PC-3 (cell line): ENCODE measurements around the gene ADGRG1. TPM values are rescaled to one million over a fixed set of nuclear protein-coding genes. Genes with fewer than 3 reads are reported as not detected.

ENCODE experiments used
- ATAC-seq: fragments of 200-7000 bp; cut with Tn5 transposase; 2 replicates; pipeline ENCODE4 v1.9.1; 2020; ENCODE audit warnings: mild to moderate bottlenecking, moderate library complexity
- BruUV-seq: library from RNA; stranded (reverse); fragments of 400-500 nt; replicated peaks from 2 replicates; lab custom pipeline; 2021; lab: Mats Ljungman, UMichigan
- CTCF ChIA-PET: fragments of 300-600 bp; sonication (Branson Sonifier 250); formaldehyde crosslinking; loops from one replicate; lab custom pipeline; 2022; ENCODE audit warnings: antibody characterized with exemption; lab: Charles Lee
- POLR2A ChIA-PET: fragments of 300-600 bp; sonication (Branson Sonifier 250); formaldehyde crosslinking; loops from one replicate; lab custom pipeline; 2022; ENCODE audit warnings: antibody characterized with exemption; ENCODE audit not compliant: unreplicated experiment; lab: Charles Lee
- DNase-seq: peaks from one replicate; pipeline ENCODE4 v3.0.0-alpha.2; 2015
- H2AFZ ChIP-seq: fragments of 300-600 bp; sonication (generic); 2 replicates; pipeline ENCODE4 v1.6.0; 2016; ENCODE audit warnings: antibody characterized with exemption, low read length
- H3F3A ChIP-seq: fragments of 300-600 bp; sonication (generic); one replicate; pipeline ENCODE4 v1.6.0; 2017; ENCODE audit warnings: antibody characterized with exemption, low read length, control low read depth, mild to moderate bottlenecking; ENCODE audit not compliant: unreplicated experiment
- H3K27ac ChIP-seq: fragments of 300-600 bp; sonication (generic); 2 replicates; pipeline ENCODE4 v1.5.1; 2016; ENCODE audit warnings: mild to moderate bottlenecking, low read length
- H3K27me3 ChIP-seq: fragments of 300-600 bp; sonication (generic); 2 replicates; pipeline ENCODE4 v1.6.1; 2016; ENCODE audit warnings: low read length, mixed read lengths
- H3K36me3 ChIP-seq: fragments of 300-600 bp; sonication (generic); 2 replicates; pipeline ENCODE4 v1.6.1; 2016; ENCODE audit warnings: low read depth, mixed run types, low read length, mixed read lengths
- H3K4me1 ChIP-seq: fragments of 300-600 bp; sonication (generic); 2 replicates; pipeline ENCODE4 v1.5.1; 2016; ENCODE audit warnings: low read length; ENCODE audit not compliant: insufficient read depth
- H3K4me2 ChIP-seq: fragments of 300-600 bp; sonication (generic); 2 replicates; pipeline ENCODE4 v1.6.0; 2016; ENCODE audit warnings: low read length
- H3K4me3 ChIP-seq: fragments of 300-600 bp; sonication (generic); 2 replicates; pipeline ENCODE4 v1.5.1; 2016; ENCODE audit warnings: mild to moderate bottlenecking, low read length, mixed read lengths
- H3K79me2 ChIP-seq: fragments of 300-600 bp; sonication (generic); 2 replicates; pipeline ENCODE4 v1.6.1; 2017; ENCODE audit warnings: low read length, mixed read lengths
- H3K9ac ChIP-seq: fragments of 300-600 bp; sonication (generic); 2 replicates; pipeline ENCODE4 v1.6.0; 2016; ENCODE audit warnings: mild to moderate bottlenecking, low read length
- H3K9me2 ChIP-seq: fragments of 300-600 bp; sonication (generic); replicated peaks from 2 replicates; pipeline ENCODE4 v1.6.1; 2016; ENCODE audit warnings: mixed run types, low read length, mixed read lengths
- H3K9me3 ChIP-seq: fragments of 300-600 bp; sonication (generic); 2 replicates; pipeline ENCODE4 v1.6.1; 2016; ENCODE audit warnings: low read length, mixed read lengths
- H4K20me1 ChIP-seq: fragments of 300-600 bp; sonication (generic); 2 replicates; pipeline ENCODE4 v1.6.1; 2016; ENCODE audit warnings: low read length, mixed read lengths
- EZH2 ChIP-seq: fragments of 300-600 bp; sonication (generic); IDR thresholded peaks from one replicate; pipeline ENCODE4 v1.6.1; 2017; ENCODE audit warnings: antibody characterized with exemption, mild to moderate bottlenecking, low read length; ENCODE audit not compliant: unreplicated experiment
- EZH2phosphoT487 ChIP-seq: fragments of 300-600 bp; sonication (generic); IDR thresholded peaks from 2 replicates; pipeline ENCODE4 v1.6.1; 2018; ENCODE audit warnings: mild to moderate bottlenecking, antibody characterized with exemption, low read length, borderline replicate concordance
- intact Hi-C: fragments of 100-400 bp; cut with micrococcal nuclease; formaldehyde crosslinking; loops from 2 replicates; pipeline ENCODE4 v1.9.0; 2023
- total RNA-seq: library from RNA; depleted of rRNA; stranded (reverse); fragments of >200 nt; gene quantifications from 2 replicates; pipeline ENCODE4 v1.2.3, GENCODE V29; 2014
- TF ChIP-seq, protein P1 (sequence below): fragments of 300-600 bp; sonication (generic); conservative IDR thresholded peaks from 2 replicates; pipeline ENCODE4 v1.5.1; 2017; ENCODE audit warnings: antibody characterized with exemption, low read depth, mild to moderate bottlenecking, low read length

The ADGRG1 gene
- total RNA-seq, 1 experiment from 2014 or later, result 33.7 TPM

GRCh38 chr16:57687363-57687929, 59.0 kb downstream of the ADGRG1 start:
- H3K27ac ChIP-seq, result no peak overlapping the region
- no peak overlapping the region for H3K4me2 ChIP-seq
- no peak overlapping the region for H2AFZ ChIP-seq
- no peaks in the 10 kb centered on the region for H3K9me2 ChIP-seq
- no peaks in the 10 kb centered on the region for H3K36me3 ChIP-seq
- H3K4me1 ChIP-seq, result no peaks in the 10 kb centered on the region
- no peak for DNase-seq
- H3K79me2 ChIP-seq, result no peaks in the 10 kb centered on the region
- ChIA-PET POLR2A (no interaction called here), CTCF (no interaction called here)
- no peaks in the 10 kb centered on the region for H3F3A ChIP-seq
- H3K9ac ChIP-seq, result no peak overlapping the region
- intact Hi-C loops, result no loop called here
- H3K4me3 ChIP-seq, result no peak overlapping the region
- BruUV-seq, result no TSS peak
- no peaks in the 10 kb centered on the region for H3K27me3 ChIP-seq
- H3K9me3 ChIP-seq, result no peaks in the 10 kb centered on the region
- ATAC-seq, result no peak
- no peak for TF ChIP-seq EZH2
- no peak for TF ChIP-seq EZH2phosphoT487
- TF ChIP-seq, protein P1, sequence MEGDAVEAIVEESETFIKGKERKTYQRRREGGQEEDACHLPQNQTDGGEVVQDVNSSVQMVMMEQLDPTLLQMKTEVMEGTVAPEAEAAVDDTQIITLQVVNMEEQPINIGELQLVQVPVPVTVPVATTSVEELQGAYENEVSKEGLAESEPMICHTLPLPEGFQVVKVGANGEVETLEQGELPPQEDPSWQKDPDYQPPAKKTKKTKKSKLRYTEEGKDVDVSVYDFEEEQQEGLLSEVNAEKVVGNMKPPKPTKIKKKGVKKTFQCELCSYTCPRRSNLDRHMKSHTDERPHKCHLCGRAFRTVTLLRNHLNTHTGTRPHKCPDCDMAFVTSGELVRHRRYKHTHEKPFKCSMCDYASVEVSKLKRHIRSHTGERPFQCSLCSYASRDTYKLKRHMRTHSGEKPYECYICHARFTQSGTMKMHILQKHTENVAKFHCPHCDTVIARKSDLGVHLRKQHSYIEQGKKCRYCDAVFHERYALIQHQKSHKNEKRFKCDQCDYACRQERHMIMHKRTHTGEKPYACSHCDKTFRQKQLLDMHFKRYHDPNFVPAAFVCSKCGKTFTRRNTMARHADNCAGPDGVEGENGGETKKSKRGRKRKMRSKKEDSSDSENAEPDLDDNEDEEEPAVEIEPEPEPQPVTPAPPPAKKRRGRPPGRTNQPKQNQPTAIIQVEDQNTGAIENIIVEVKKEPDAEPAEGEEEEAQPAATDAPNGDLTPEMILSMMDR, result no peak
- H4K20me1 ChIP-seq, result no peaks in the 10 kb centered on the region

GRCh38 chr16:57688487-57688986, 60.1 kb downstream of the ADGRG1 start:
- H3K79me2 ChIP-seq, result no peaks in the 10 kb centered on the region
- no peak for TF ChIP-seq EZH2
- TF ChIP-seq, protein P1, result no peak
- no TSS peak for BruUV-seq
- H3K4me1 ChIP-seq, result no peaks in the 10 kb centered on the region
- H3F3A ChIP-seq, result no peaks in the 10 kb centered on the region
- H3K4me3 ChIP-seq, result no peak overlapping the region
- ChIA-PET POLR2A (no interaction called here), CTCF (no interaction called here)
- H4K20me1 ChIP-seq, result no peaks in the 10 kb centered on the region
- H3K36me3 ChIP-seq, result no peaks in the 10 kb centered on the region
- no peak for ATAC-seq
- H3K9me2 ChIP-seq, result no peaks in the 10 kb centered on the region
- no peaks in the 10 kb centered on the region for H3K27me3 ChIP-seq
- no peak overlapping the region for H3K9ac ChIP-seq
- no peaks in the 10 kb centered on the region for H3K9me3 ChIP-seq
- H3K27ac ChIP-seq, result no peak overlapping the region
- H2AFZ ChIP-seq, result no peak overlapping the region
- intact Hi-C loops, result no loop called here
- DNase-seq, result no peak
- no peak overlapping the region for H3K4me2 ChIP-seq

DNA sequence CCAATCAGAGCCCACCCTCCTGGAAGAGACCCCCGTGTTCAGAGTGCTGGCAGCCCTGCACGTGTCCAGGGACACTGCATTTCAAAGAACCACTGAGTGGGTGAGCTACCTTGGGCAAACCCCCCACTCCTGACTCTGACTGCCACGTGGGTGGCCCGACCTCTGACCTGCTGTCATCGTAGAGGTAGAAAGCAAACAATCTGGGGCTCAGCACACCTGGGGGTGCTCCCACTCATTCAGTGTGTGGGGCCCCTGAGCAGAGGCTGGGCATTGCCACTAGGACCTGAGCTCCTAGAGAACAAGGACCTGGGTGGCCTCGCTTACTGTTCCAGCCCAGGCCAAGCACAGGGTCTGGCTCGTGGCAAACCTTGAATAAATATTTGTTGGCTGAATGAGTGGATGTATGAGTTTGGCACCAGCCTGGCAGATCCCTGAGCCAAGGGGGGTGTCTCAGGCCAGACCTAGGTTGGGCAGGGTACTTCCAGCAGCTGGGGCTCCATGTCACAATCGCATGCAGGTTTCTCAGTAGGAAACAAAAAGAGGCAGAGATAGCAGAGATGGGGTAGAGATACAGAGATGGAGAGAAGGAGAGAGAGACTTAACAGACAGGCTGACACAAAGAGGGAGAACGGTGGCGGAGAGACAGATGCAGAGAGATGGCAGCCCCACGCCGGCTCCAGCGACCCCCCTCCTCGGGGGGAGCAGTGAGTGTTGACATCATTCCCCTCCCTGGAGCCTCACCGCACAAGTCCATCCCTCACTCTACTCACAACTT, 60.7 kb downstream of the ADGRG1 start:
- intact Hi-C loops, result no loop called here
- no peak overlapping the region for H2AFZ ChIP-seq
- BruUV-seq, result no TSS peak
- no peaks in the 10 kb centered on the region for H3K36me3 ChIP-seq
- no peak overlapping the region for H3K27ac ChIP-seq
- ChIA-PET CTCF (no interaction called here), POLR2A (no interaction called here)
- no peaks in the 10 kb centered on the region for H3K9me2 ChIP-seq
- no peaks in the 10 kb centered on the region for H3K79me2 ChIP-seq
- no peaks in the 10 kb centered on the region for H3K9me3 ChIP-seq
- H3K9ac ChIP-seq, result no peak overlapping the region
- no peaks in the 10 kb centered on the region for H4K20me1 ChIP-seq
- ATAC-seq, result no peak
- no peak overlapping the region for H3K4me2 ChIP-seq
- no peaks in the 10 kb centered on the region for H3F3A ChIP-seq
- H3K27me3 ChIP-seq, result no peaks in the 10 kb centered on the region
- no peak for DNase-seq
- no peaks in the 10 kb centered on the region for H3K4me1 ChIP-seq
- TF ChIP-seq, protein P1, result no peak
- TF ChIP-seq EZH2 (no peak), EZH2phosphoT487 (no peak)
- no peak overlapping the region for H3K4me3 ChIP-seq
